ENCODE data around the gene IQCN.
A peak's percentile ranks its signal among the peaks of the same experiment; 100 is the strongest.

IQCN gene

GRCh38 chr19:18263324-18264136 lies 10.7 kb downstream of the IQCN start:
- DNase-seq, result peak; percentile 30

GRCh38 chr19:18262917-18263316 lies 11.3 kb downstream of the IQCN start:
- peak; percentile 21 for DNase-seq

- no peak for DNase-seq
These were observed 12.1 kb downstream of the IQCN start for GRCh38 chr19:18262144-18262543.

- DNase-seq, result peak; percentile 21
These were observed 12.8 kb downstream of the IQCN start for GRCh38 chr19:18261474-18261873.

GRCh38 chr19:18259893-18260292 lies 14.4 kb downstream of the IQCN start:
- peak; percentile 20 for DNase-seq

GRCh38 chr19:18257503-18258470 lies 16.5 kb downstream of the IQCN start:
- peak; percentile 26 for DNase-seq

- DNase-seq, result peak; percentile 19
These were observed 19.4 kb downstream of the IQCN start for GRCh38 chr19:18254546-18255503.

GRCh38 chr19:18253716-18254115 lies 20.5 kb downstream of the IQCN start:
- DNase-seq, result no peak

- no peak for DNase-seq
These were observed 21.1 kb downstream of the IQCN start for GRCh38 chr19:18253130-18253529.

GRCh38 chr19:18252370-18252717 lies 21.9 kb downstream of the IQCN start:
- DNase-seq, result no peak

GRCh38 chr19:18251587-18252369 lies 22.5 kb downstream of the IQCN start:
- DNase-seq, result peak; percentile 82

- no peak for DNase-seq
These were observed 24.4 kb downstream of the IQCN start for GRCh38 chr19:18249834-18250233.

- DNase-seq, result no peak
These were observed 29.0 kb downstream of the IQCN start for GRCh38 chr19:18245297-18245696.

GRCh38 chr19:18239303-18239702 lies 34.9 kb downstream of the IQCN start:
- no peak for DNase-seq

- DNase-seq, result no peak
These were observed 40.1 kb downstream of the IQCN start for GRCh38 chr19:18234194-18234593.

- DNase-seq, result peak; percentile 58
These were observed 40.9 kb downstream of the IQCN start for GRCh38 chr19:18233224-18233825.

GRCh38 chr19:18232540-18233223 lies 41.6 kb downstream of the IQCN start:
- DNase-seq, result no peak

- DNase-seq, result no peak
These were observed 42.5 kb downstream of the IQCN start for GRCh38 chr19:18231775-18232174.

- DNase-seq, result no peak
These were observed 43.1 kb downstream of the IQCN start for GRCh38 chr19:18230941-18231734.

- no peak for DNase-seq
These were observed 44.3 kb downstream of the IQCN start for GRCh38 chr19:18229915-18230314.

Data from femur (tissue), 1 donor.